Lower lobe of right lung (tissue), 2 donors: ENCODE results near the gene CTNNA3. TPM values are rescaled to one million over a fixed set of nuclear protein-coding genes. Genes with fewer than 3 reads are reported as not detected.

ENCODE experiments used
- ATAC-seq, 2 donors: fragments of 200-7000 bp; cut with Tn5 transposase; one replicate each; pipeline ENCODE4 v1.9.1; 2020 to 2022; ENCODE audit warnings: mild to moderate bottlenecking in 2 of 2, moderate library complexity in 2 of 2
- DNase-seq: peaks from one replicate; pipeline ENCODE4 v3.0.0-alpha.2; 2020
- H3K27ac ChIP-seq: fragments of 200-600 bp; one replicate; pipeline ENCODE4 v1.8.0; 2022
- H3K27me3 ChIP-seq: fragments of 200-600 bp; one replicate; pipeline ENCODE4 v1.8.0; 2022; ENCODE audit warnings: low read depth
- H3K36me3 ChIP-seq: fragments of 200-600 bp; one replicate; pipeline ENCODE4 v1.8.0; 2022; ENCODE audit warnings: mild to moderate bottlenecking
- H3K4me1 ChIP-seq: fragments of 200-600 bp; one replicate; pipeline ENCODE4 v1.8.0; 2022
- H3K4me3 ChIP-seq: fragments of 200-600 bp; one replicate; pipeline ENCODE4 v1.8.0; 2022; ENCODE audit warnings: mild to moderate bottlenecking
- H3K9me3 ChIP-seq: fragments of 200-600 bp; one replicate; pipeline ENCODE4 v1.8.0; 2022
- intact Hi-C: fragments of 100-400 bp; cut with DNase I; formaldehyde crosslinking; loops from one replicate; pipeline ENCODE4 v1.11.0; 2022
- total RNA-seq: library from RNA; stranded (reverse); fragmentation: NEBNext Ultra II Directional; extraction: Animal tissue kit (Norgen Biotek cat#: 25700); gene quantifications from one replicate; pipeline ENCODE4 v1.2.1, GENCODE V29; 2021
- TF ChIP-seq, protein P1 (sequence below): fragments of 200-600 bp; IDR thresholded peaks from one replicate; pipeline ENCODE4 v1.8.0; 2022; ENCODE audit warnings: antibody characterized with exemption, mild to moderate bottlenecking
- donor health status: DM: no; HTN: yes; CAD: no; lungs with severe emphysema.

The CTNNA3 gene
- total RNA-seq, 1 donor from 2014 or later = not detected

DNA sequence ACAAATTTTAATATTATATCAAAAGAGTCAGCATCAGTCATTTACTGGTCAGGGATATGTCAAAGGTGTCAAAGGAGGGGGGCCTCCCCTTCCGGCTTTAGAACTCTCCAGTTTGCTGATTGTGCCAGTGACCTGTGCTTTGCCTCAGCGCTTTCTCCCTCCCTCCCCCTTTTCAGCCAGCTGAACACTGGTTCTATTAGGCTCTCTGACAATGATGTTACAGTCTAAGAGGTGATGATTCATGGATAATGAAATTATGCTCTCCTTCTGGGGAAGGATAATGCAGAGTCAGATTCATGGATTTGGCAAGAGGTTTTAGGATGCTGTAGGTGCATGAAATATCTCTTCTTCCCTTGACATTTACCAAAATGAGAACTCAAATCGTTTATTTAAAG is 764.0 kb downstream of the CTNNA3 start:
- Histone ChIP-seq H3K27me3 (peaks cover 28% of the 10 kb centered on the region), H3K9me3 (no peaks in the 10 kb centered on the region), H3K4me3 (no peak overlapping the region), H3K27ac (no peak overlapping the region), H3K36me3 (no peaks in the 10 kb centered on the region), H3K4me1 (no peaks in the 10 kb centered on the region)
- TF ChIP-seq, protein P1, sequence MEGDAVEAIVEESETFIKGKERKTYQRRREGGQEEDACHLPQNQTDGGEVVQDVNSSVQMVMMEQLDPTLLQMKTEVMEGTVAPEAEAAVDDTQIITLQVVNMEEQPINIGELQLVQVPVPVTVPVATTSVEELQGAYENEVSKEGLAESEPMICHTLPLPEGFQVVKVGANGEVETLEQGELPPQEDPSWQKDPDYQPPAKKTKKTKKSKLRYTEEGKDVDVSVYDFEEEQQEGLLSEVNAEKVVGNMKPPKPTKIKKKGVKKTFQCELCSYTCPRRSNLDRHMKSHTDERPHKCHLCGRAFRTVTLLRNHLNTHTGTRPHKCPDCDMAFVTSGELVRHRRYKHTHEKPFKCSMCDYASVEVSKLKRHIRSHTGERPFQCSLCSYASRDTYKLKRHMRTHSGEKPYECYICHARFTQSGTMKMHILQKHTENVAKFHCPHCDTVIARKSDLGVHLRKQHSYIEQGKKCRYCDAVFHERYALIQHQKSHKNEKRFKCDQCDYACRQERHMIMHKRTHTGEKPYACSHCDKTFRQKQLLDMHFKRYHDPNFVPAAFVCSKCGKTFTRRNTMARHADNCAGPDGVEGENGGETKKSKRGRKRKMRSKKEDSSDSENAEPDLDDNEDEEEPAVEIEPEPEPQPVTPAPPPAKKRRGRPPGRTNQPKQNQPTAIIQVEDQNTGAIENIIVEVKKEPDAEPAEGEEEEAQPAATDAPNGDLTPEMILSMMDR = no peak
- no peak for ATAC-seq
- no peak for DNase-seq
- intact Hi-C loops = no loop called here

DNA sequence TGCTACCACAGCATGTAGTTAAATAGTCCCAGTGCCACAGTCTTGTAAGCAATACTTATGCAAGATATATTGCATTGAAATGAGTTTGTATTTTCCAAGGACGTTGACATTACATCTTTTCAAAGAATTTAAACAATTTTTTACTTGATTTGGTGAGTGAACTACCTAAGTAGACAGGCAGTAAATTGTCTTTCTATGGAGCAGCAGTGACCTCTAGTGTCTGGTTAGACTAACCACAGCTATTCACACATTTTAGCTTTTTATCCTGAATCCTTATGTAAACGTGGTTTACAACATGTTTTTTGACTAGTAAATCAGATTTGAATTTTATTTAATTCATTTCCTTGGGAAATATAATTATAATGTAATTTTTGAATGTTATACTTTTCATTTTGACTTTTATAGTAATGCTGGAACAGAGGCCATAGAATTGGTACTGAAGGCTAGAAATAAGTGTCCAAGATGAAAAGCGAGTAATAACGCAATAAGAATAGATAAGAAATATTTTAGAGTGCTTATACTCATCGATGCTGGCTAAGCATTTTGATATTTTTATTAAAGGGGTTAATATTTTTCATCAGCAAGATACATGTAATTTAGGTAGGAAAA is 764.6 kb downstream of the CTNNA3 start:
- TF ChIP-seq, protein P1 = peak; percentile 72
- no peaks in the 10 kb centered on the region for H3K9me3 ChIP-seq
- no peak overlapping the region for H3K4me3 ChIP-seq
- no peak for DNase-seq
- no peaks in the 10 kb centered on the region for H3K36me3 ChIP-seq
- intact Hi-C loops = no loop called here
- H3K27ac ChIP-seq = no peak overlapping the region
- ATAC-seq = peak in 1 of 2 donors; percentile 59
- H3K4me1 ChIP-seq = no peaks in the 10 kb centered on the region
- peaks cover 33% of the 10 kb centered on the region for H3K27me3 ChIP-seq

DNA sequence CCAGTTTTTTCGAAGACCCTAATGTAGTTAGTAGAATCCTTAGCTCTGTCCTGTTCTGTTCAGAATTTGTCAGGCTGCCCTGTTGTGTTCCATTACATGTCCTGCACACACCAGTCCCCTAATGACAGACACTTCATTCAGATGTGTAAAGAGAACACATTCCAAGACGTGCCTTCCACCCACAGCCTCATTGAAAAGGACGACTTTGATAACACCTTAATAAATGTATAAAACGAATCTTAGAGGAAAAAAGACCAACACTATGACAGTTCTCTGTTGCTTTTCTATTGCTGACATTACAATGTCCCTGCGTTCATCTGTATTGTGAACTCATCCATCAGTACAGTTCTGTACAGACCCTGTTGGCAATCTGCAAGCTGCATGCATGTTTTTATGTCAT is 766.6 kb downstream of the CTNNA3 start:
- no peaks in the 10 kb centered on the region for H3K9me3 ChIP-seq
- H3K27ac ChIP-seq = no peak overlapping the region
- H3K4me1 ChIP-seq = no peaks in the 10 kb centered on the region
- ATAC-seq = no peak
- no peak overlapping the region for H3K4me3 ChIP-seq
- H3K27me3 ChIP-seq = peaks cover 36% of the 10 kb centered on the region
- DNase-seq = no peak
- no peaks in the 10 kb centered on the region for H3K36me3 ChIP-seq
- intact Hi-C loops = no loop called here
- TF ChIP-seq, protein P1 = no peak

GRCh38 chr10:66928776-66929175 is 767.2 kb downstream of the CTNNA3 start:
- H3K27me3 ChIP-seq = peaks cover 36% of the 10 kb centered on the region
- no peak for ATAC-seq
- TF ChIP-seq, protein P1 = no peak
- H3K36me3 ChIP-seq = no peaks in the 10 kb centered on the region
- no peak overlapping the region for H3K27ac ChIP-seq
- H3K4me1 ChIP-seq = no peaks in the 10 kb centered on the region
- H3K9me3 ChIP-seq = no peaks in the 10 kb centered on the region
- DNase-seq = no peak
- intact Hi-C loops = no loop called here
- H3K4me3 ChIP-seq = no peak overlapping the region

- intact Hi-C loops = no loop called here
- H3K27me3 ChIP-seq = peaks cover 36% of the 10 kb centered on the region
- ATAC-seq (no peak), DNase-seq (no peak)
- no peaks in the 10 kb centered on the region for H3K4me1 ChIP-seq
- no peak overlapping the region for H3K4me3 ChIP-seq
- TF ChIP-seq, protein P1 = no peak
- H3K36me3 ChIP-seq = no peaks in the 10 kb centered on the region
- H3K27ac ChIP-seq = no peak overlapping the region
- no peaks in the 10 kb centered on the region for H3K9me3 ChIP-seq
Measured at GRCh38 chr10:66927971-66928770, 767.8 kb downstream of the CTNNA3 start.
